GM18520 (cell line): ENCODE data around the gene KDM5B.
"Not testable (repeated sequence)": the region's sequence is repeated elsewhere in the genome, so short reads cannot be mapped to it uniquely, and the experiment has no call there.

Experiments used
- ATAC-seq: cut with Tn5 transposase; IDR thresholded peaks from one replicate; pipeline ENCODE4 v1.9.1; 2021; ENCODE audit not compliant: unreplicated experiment

KDM5B gene

GRCh38 chr1:202807926-202808757 is at the start of gene KDM5B:
Gene KDM5B (minus strand): TSS chr1:202808421. CDS start chr1:202808305, 116 bp downstream.
- no peak for ATAC-seq

- no peak for ATAC-seq
Measured at GRCh38 chr1:202857136-202857610, 49.0 kb upstream of the KDM5B start.

- no peak for ATAC-seq
Measured at GRCh38 chr1:202856014-202856413, 47.8 kb upstream of the KDM5B start.

GRCh38 chr1:202854787-202855186 is 46.6 kb upstream of the KDM5B start:
- ATAC-seq, result no peak

- ATAC-seq, result no peak
Measured at GRCh38 chr1:202852163-202852904, 44.1 kb upstream of the KDM5B start.

- no peak for ATAC-seq
Measured at GRCh38 chr1:202850593-202851362, 42.6 kb upstream of the KDM5B start.

GRCh38 chr1:202848191-202848542 is 39.9 kb upstream of the KDM5B start:
- no peak for ATAC-seq

GRCh38 chr1:202844935-202845334 is 36.7 kb upstream of the KDM5B start:
- ATAC-seq, result no peak

GRCh38 chr1:202844259-202844658 is 36.0 kb upstream of the KDM5B start:
- no peak for ATAC-seq

GRCh38 chr1:202843081-202843480 is 34.9 kb upstream of the KDM5B start:
- no peak for ATAC-seq

GRCh38 chr1:202837746-202838262 is 29.6 kb upstream of the KDM5B start:
- no peak for ATAC-seq

GRCh38 chr1:202836623-202837403 is 28.6 kb upstream of the KDM5B start:
- ATAC-seq, result no peak

- ATAC-seq, result no peak
Measured at GRCh38 chr1:202835548-202836072, 27.4 kb upstream of the KDM5B start.

GRCh38 chr1:202834771-202835547 is 26.7 kb upstream of the KDM5B start:
- ATAC-seq, result no peak

- ATAC-seq, result no peak
Measured at GRCh38 chr1:202831906-202832305, 23.7 kb upstream of the KDM5B start.

GRCh38 chr1:202829223-202829622 is 21.0 kb upstream of the KDM5B start:
- ATAC-seq, result not testable (repeated sequence)

- ATAC-seq, result no peak
Measured at GRCh38 chr1:202825748-202826147, 17.5 kb upstream of the KDM5B start.

GRCh38 chr1:202821467-202821866 is 13.2 kb upstream of the KDM5B start:
- no peak for ATAC-seq

GRCh38 chr1:202818819-202819218 is 10.6 kb upstream of the KDM5B start:
- ATAC-seq, result no peak
